Daoy (cell line): ENCODE data around the gene MOV10L1. TPM values are rescaled to one million over a fixed set of nuclear protein-coding genes. Genes with fewer than 3 reads are reported as not detected.
"Not testable (repeated sequence)": the region's sequence is repeated elsewhere in the genome, so short reads cannot be mapped to it uniquely, and the experiment has no call there.

Experiments
- DNase-seq: peaks from one replicate; pipeline ENCODE4 v3.0.0-alpha.2; 2015; ENCODE audit warnings: low read depth
- total RNA-seq: library from RNA; depleted of rRNA; stranded (reverse); fragments of >200 nt; shearing (Covaris generic); gene quantifications from 2 replicates; pipeline ENCODE4 v1.2.3, GENCODE V29; 2014; rRNA removed

MOV10L1 gene
- total RNA-seq, 1 experiment from 2014 or later: 0.11 TPM

GRCh38 chr22:50203288-50203687 lies 113.5 kb downstream of the MOV10L1 start:
- DNase-seq: no peak

DNA sequence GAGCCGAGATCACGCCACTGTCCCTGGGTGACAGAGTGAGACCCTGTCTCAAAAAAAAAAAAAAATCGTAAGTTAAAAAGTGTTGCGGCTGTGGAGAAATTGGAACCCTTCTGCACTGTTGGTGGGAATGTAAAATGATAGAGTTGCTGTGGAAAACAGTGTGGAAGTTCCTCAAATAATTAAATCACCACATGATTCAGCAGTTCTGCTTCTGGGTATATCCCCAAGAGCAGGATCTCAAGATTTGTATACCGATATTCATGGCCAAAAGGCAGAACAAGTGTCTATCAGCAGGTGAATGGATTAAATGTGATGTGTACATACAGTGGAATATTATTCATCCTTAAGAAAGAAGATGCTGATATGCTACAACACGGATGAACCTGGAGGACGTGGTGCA lies 114.8 kb downstream of the MOV10L1 start:
- DNase-seq: no peak

GRCh38 chr22:50204998-50205397 lies 115.2 kb downstream of the MOV10L1 start:
- DNase-seq: not testable (repeated sequence)

GRCh38 chr22:50205781-50206569 lies 116.2 kb downstream of the MOV10L1 start:
- DNase-seq: no peak

DNA sequence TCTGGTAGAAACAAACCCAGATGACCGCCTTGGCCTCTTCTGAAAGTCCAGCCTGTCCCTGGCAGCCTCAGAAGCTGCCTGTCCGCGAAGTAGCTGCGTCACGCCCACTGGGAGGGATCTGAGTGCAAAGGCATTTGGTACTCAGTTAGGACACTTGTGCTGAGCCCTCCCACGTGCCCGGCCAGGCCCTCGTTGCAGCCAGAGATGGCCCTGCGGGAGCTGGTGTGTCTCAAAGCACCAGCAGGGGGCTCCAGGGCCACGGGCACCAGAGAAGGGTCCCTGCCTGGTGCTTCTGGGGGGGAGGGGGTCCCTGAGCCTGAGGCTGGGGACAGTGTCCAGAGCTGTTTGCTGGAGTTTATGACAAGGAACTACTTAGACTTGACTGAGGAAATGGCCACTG lies 116.8 kb downstream of the MOV10L1 start:
- no peak for DNase-seq

DNA sequence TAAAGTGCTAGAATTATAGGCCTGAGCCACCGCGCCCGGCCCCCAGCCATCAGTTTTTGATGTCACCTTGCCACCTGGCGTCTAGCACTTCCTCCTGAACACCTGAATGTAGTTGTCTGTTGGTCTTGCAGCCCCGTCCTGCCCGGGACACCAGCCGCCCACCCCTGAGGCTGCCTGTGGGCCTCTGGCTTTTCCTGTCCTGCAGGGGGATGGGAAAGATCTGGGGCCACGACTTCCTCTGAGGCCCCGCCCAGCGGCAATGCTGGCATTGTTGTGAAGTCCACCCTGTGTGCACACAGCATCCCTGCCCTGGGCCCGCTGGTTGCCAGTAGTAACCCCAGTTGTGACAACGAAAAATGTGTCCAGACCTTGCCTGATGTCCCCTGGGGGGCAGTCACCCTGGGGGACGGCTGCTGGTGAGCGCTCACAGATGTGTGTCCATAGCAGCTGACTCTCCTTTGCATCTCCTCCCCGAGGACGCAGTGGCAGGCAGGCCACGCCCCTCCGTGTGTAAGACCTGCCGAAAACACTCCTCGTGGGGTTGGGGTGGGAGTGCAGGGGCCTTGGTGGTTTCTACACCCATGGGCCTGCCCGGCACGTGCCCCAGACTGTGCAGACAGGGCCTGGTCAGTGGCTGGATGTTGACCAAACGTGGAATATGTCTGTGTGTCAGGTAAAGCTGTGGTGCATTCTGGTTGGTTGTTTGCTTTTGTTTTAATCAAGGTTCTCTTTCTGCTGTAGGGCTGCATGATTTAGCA lies 117.8 kb downstream of the MOV10L1 start:
- no peak for DNase-seq

GRCh38 chr22:50208430-50208938 lies 118.7 kb downstream of the MOV10L1 start:
- no peak for DNase-seq

- no peak for DNase-seq
Measured at GRCh38 chr22:50208939-50209892, 119.4 kb downstream of the MOV10L1 start.

DNA sequence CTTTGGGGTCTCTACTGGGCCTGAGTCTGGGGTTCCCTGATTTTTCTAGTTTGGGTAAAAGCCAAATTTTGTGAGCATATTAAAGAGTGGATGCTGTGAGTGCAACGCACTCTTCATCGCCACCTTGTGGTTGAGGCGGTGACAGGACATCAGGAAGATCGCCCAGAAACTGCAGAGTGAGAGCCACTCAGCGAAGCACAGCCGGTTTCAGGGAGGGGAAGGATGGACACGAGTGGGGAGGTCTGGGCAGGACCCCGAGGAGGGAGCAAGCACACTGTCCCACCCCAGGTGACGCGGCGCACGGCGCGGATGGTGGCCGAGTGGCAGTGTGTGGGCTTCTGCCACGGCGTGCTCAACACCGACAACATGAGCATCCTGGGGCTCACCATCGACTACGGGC lies 120.1 kb downstream of the MOV10L1 start:
- DNase-seq: peak; percentile 68

GRCh38 chr22:50210378-50211139 lies 120.8 kb downstream of the MOV10L1 start:
- DNase-seq: no peak

DNA sequence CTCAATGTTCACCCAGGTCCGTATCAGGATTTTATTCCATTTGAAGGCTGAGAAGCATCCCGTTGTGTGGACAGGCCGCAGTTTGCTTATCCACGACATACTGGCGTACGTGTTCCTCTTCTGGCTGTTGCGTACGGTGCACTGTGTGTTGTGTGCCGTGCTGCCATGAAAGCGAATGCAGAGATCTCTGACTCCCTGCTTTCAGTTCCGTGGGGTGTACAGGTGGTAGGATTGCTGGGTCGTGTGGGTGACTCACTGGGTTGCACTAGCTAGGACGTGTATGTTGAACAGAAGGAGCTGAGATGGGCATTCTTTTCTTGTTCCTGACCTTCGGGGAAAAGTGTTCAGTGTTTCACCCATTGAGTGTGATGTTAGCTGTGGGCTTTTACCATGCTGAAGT lies 121.3 kb downstream of the MOV10L1 start:
- no peak for DNase-seq

Other genes starting within 250 kb of the MOV10L1 start
- 10.6 and 12.1 TPM in 2 replicates for gene ZBED4, start 236.2 kb upstream of the MOV10L1 start, total RNA-seq
- 12.6 and 16.3 TPM in 2 replicates for gene ALG12, start 171.6 kb upstream of the MOV10L1 start, total RNA-seq
- gene CRELD2, start 171.4 kb upstream of the MOV10L1 start, total RNA-seq: 59.4 and 82.5 TPM in 2 replicates
- gene PIM3, start 129.2 kb upstream of the MOV10L1 start, total RNA-seq: 73.1 and 87.7 TPM in 2 replicates
- not detected in 2 replicates for gene IL17REL, start 77.2 kb upstream of the MOV10L1 start, total RNA-seq
- gene TTLL8, start 31.7 kb upstream of the MOV10L1 start, total RNA-seq: not detected in 2 replicates
- not detected in 2 replicates for gene MLC1, start 4.6 kb upstream of the MOV10L1 start, total RNA-seq
- 0.48 and 1.5 TPM in 2 replicates for gene PANX2, start 80.7 kb downstream of the MOV10L1 start, total RNA-seq
- gene TRABD, start 95.9 kb downstream of the MOV10L1 start, total RNA-seq: 21.8 and 26.3 TPM in 2 replicates
- gene SELENOO, start 111.0 kb downstream of the MOV10L1 start, total RNA-seq: 19.1 and 20.5 TPM in 2 replicates
- gene TUBGCP6, start 155.0 kb downstream of the MOV10L1 start, total RNA-seq: 9.0 and 17.3 TPM in 2 replicates
- 5.1 and 18.1 TPM in 2 replicates for gene HDAC10, start 161.3 kb downstream of the MOV10L1 start, total RNA-seq
- 14.6 and 16.9 TPM in 2 replicates for gene MAPK12, start 171.7 kb downstream of the MOV10L1 start, total RNA-seq
- 1.3 and 4.8 TPM in 2 replicates for gene MAPK11, start 180.4 kb downstream of the MOV10L1 start, total RNA-seq
- gene PLXNB2, start 217.6 kb downstream of the MOV10L1 start, total RNA-seq: 35.8 and 42.4 TPM in 2 replicates
- 0.09 and 1.3 TPM in 2 replicates for gene DENND6B, start 237.0 kb downstream of the MOV10L1 start, total RNA-seq